ENCODE measurements around the gene HSPA4. TPM values are rescaled to one million over a fixed set of nuclear protein-coding genes. Genes with fewer than 3 reads are reported as not detected.
"Not testable (repeated sequence)": the region's sequence is repeated elsewhere in the genome, so short reads cannot be mapped to it uniquely, and the experiment has no call there.

The HSPA4 gene
- total and polyA plus RNA-seq, 2 donors (not counting 1 experiment from before 2014, with no cell fraction given), result 18.1 to 95.0 TPM

GRCh38 chr5:133136890-133137289, 85.1 kb downstream of the HSPA4 start:
- H3K9me3 ChIP-seq (ENCODE audit: control extremely low read depth in 1 of 3, control insufficient read depth in 2 of 3, insufficient read depth in 1 of 3, low read length in 2 of 3); H3K27ac Mint-ChIP-seq; CTCF ChIA-PET; H3K4me1 Mint-ChIP-seq; H3K4me1 ChIP-seq (ENCODE audit: control insufficient read depth in 2 of 2, insufficient read depth in 2 of 2, low read length in 2 of 2); ATAC-seq (ENCODE audit: low read depth); DNase-seq; H3K9me3 Mint-ChIP-seq (ENCODE audit: insufficient read depth); H3K27ac ChIP-seq (ENCODE audit: low read length in 2 of 2); POLR2A ChIA-PET; H4K20me1 ChIP-seq (ENCODE audit: control insufficient read depth, insufficient read depth, low read length, poor library complexity, severe bottlenecking); intact Hi-C loops (cut with micrococcal nuclease); H3K36me3 ChIP-seq (replicated peaks in 1 of 2; ENCODE audit: control extremely low read depth in 1 of 2, control insufficient read depth in 1 of 2, extremely low read depth in 1 of 2, insufficient read depth in 2 of 2, low read length in 1 of 2); H3K4me3 Mint-ChIP-seq; H2AFZ ChIP-seq (ENCODE audit: insufficient read depth, low read depth, low read length, poor library complexity, severe bottlenecking); H3K79me2 ChIP-seq (ENCODE audit: control insufficient read depth, insufficient read depth, low read length); H3K4me2 ChIP-seq (replicated peaks; ENCODE audit: low read depth, low read length, poor library complexity, severe bottlenecking); H3K9ac ChIP-seq (ENCODE audit: low read length); H3K4me3 ChIP-seq (ENCODE audit: control extremely low read depth in 1 of 5, extremely low read depth in 1 of 5, insufficient read depth in 1 of 5, low read depth in 2 of 5, low read length in 4 of 5): not testable (repeated sequence)
- WGBS (ENCODE audit: insufficient coverage), result no CpG with 5 or more reads among the region's 2 CpGs
- H3K27me3 ChIP-seq (replicated peaks in 1 of 4; ENCODE audit: control extremely low read depth in 1 of 4, control insufficient read depth in 3 of 4, insufficient read depth in 4 of 4, low read length in 3 of 4), result peaks cover 0 to 10% (median 0%) of the 10 kb centered on the region in 4 experiments
- peaks cover 22% of the 10 kb centered on the region for H3K27me3 Mint-ChIP-seq

DNA sequence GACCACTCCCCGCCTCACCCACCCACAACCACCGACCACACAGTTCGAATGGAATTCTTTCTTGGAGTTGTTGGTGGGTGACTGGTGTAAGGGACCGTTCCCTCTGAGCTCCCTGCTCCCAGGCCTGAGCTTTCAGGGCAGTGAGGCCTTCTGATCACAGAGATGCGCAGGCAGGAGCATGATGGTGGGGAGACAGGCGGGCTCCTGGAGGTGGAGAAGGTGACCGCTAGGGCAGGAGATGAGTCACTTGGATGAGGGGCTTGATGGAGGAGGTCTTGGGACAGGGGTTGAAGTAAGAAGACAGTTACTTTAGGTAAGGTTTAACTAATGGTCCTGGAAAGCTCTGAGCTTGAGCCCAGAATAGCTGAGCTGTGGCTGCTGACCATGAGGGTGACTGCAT, 88.5 kb downstream of the HSPA4 start:
- Mint-ChIP-seq H3K4me3 (no peak overlapping the region), H3K4me1 (no peaks in the 10 kb centered on the region), H3K27me3 (peaks cover 34% of the 10 kb centered on the region), H3K9me3 (ENCODE audit: insufficient read depth) (peaks cover 8% of the 10 kb centered on the region), H3K27ac (no peak overlapping the region)
- Histone ChIP-seq H4K20me1 (ENCODE audit: control insufficient read depth, insufficient read depth, low read length, poor library complexity, severe bottlenecking) (no peaks in the 10 kb centered on the region), H3K4me2 (replicated peaks; ENCODE audit: low read depth, low read length, poor library complexity, severe bottlenecking) (no peak overlapping the region), H3K4me1 (ENCODE audit: control insufficient read depth in 2 of 2, insufficient read depth in 2 of 2, low read length in 2 of 2) (no peaks in the 10 kb centered on the region), H3K27ac (ENCODE audit: low read length in 2 of 2) (no peak overlapping the region), H3K4me3 (ENCODE audit: control extremely low read depth in 1 of 5, extremely low read depth in 1 of 5, insufficient read depth in 1 of 5, low read depth in 2 of 5, low read length in 4 of 5) (no peak overlapping the region), H3K27me3 (replicated peaks in 1 of 4; ENCODE audit: control extremely low read depth in 1 of 4, control insufficient read depth in 3 of 4, insufficient read depth in 4 of 4, low read length in 3 of 4) (peaks cover 0 to 10% (median 0%) of the 10 kb centered on the region in 4 experiments), H3K9me3 (ENCODE audit: control extremely low read depth in 1 of 3, control insufficient read depth in 2 of 3, insufficient read depth in 1 of 3, low read length in 2 of 3) (peaks cover 0 to 9% (median 5%) of the 10 kb centered on the region in 3 donors), H2AFZ (ENCODE audit: insufficient read depth, low read depth, low read length, poor library complexity, severe bottlenecking) (no peak overlapping the region), H3K79me2 (ENCODE audit: control insufficient read depth, insufficient read depth, low read length) (no peaks in the 10 kb centered on the region), H3K9ac (ENCODE audit: low read length) (no peak overlapping the region), H3K36me3 (replicated peaks in 1 of 2; ENCODE audit: control extremely low read depth in 1 of 2, control insufficient read depth in 1 of 2, extremely low read depth in 1 of 2, insufficient read depth in 2 of 2, low read length in 1 of 2) (no peaks in the 10 kb centered on the region)
- intact Hi-C loops (cut with micrococcal nuclease), result no loop called here
- CTCF ChIA-PET, result no interaction called here
- DNase-seq (no peak), ATAC-seq (ENCODE audit: low read depth) (no peak)
- no peak for TF ChIP-seq EZH2 (IDR thresholded peaks at IDR 0.05; ENCODE audit: borderline replicate concordance, insufficient read depth, low read depth, low read length, poor library complexity, severe bottlenecking)
- TF ChIP-seq, protein P1, sequence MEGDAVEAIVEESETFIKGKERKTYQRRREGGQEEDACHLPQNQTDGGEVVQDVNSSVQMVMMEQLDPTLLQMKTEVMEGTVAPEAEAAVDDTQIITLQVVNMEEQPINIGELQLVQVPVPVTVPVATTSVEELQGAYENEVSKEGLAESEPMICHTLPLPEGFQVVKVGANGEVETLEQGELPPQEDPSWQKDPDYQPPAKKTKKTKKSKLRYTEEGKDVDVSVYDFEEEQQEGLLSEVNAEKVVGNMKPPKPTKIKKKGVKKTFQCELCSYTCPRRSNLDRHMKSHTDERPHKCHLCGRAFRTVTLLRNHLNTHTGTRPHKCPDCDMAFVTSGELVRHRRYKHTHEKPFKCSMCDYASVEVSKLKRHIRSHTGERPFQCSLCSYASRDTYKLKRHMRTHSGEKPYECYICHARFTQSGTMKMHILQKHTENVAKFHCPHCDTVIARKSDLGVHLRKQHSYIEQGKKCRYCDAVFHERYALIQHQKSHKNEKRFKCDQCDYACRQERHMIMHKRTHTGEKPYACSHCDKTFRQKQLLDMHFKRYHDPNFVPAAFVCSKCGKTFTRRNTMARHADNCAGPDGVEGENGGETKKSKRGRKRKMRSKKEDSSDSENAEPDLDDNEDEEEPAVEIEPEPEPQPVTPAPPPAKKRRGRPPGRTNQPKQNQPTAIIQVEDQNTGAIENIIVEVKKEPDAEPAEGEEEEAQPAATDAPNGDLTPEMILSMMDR (IDR thresholded peaks at IDR 0.05), result no peak
- WGBS (ENCODE audit: insufficient coverage), result 94% methylated on average over 4 of the region's 7 CpGs
- POLR2A ChIA-PET, result no interaction called here

Measured in B cell (primary cell).